ENCODE data around the gene KCNH8.
"Not testable (repeated sequence)": the region's sequence is repeated elsewhere in the genome, so short reads cannot be mapped to it uniquely, and the experiment has no call there.

The KCNH8 gene
- total RNA-seq, result 0 to 0.29 (median 0.06) reads per million in 9 experiments

GRCh38 chr3:19147905-19148767 lies at the start of gene KCNH8:
Gene KCNH8, plus strand, starts transcription at chr3:19148510. Its CDS starts 210 bp downstream, at chr3:19148720.
- peak within 1 kb of the TSS; percentile 85 to 86 for H3K27ac Mint-ChIP-seq
- peaks cover 15 to 17% of the 10 kb centered on the region in 2 donors for H3K4me1 Mint-ChIP-seq (ENCODE audit: low read depth in 2 of 2)
- H3K9me3 Mint-ChIP-seq, result peaks cover 0 to 3% of the 10 kb centered on the region in 2 donors
- ATAC-seq (replicated peaks), result no peak
- peak in 1 of 3 experiments; percentile 1 for DNase-seq
- peak within 1 kb of the TSS; percentile 84 to 92 for H3K4me3 Mint-ChIP-seq
- H3K27me3 Mint-ChIP-seq, result peaks cover 9 to 14% of the 10 kb centered on the region in 2 donors
- H3K36me3 Mint-ChIP-seq (ENCODE audit: insufficient read depth), result no peaks in the 10 kb centered on the region

- not testable (repeated sequence) for H3K9me3 Mint-ChIP-seq; H3K4me1 Mint-ChIP-seq (ENCODE audit: low read depth in 2 of 2); H3K27me3 Mint-ChIP-seq; ATAC-seq (replicated peaks); H3K36me3 Mint-ChIP-seq (ENCODE audit: insufficient read depth); DNase-seq
- H3K27ac Mint-ChIP-seq, result peak overlapping the region; percentile 72 to 78
- H3K4me3 Mint-ChIP-seq, result peak overlapping the region; percentile 69 to 74
These were observed 45.5 kb upstream of the KCNH8 start for GRCh38 chr3:19102654-19103290.

GRCh38 chr3:19103510-19103909 lies 44.8 kb upstream of the KCNH8 start:
- Mint-ChIP-seq H3K9me3 (no peaks in the 10 kb centered on the region), H3K4me1 (ENCODE audit: low read depth in 2 of 2) (peaks cover 0 to 2% of the 10 kb centered on the region in 2 donors), H3K27me3 (no peaks in the 10 kb centered on the region), H3K36me3 (ENCODE audit: insufficient read depth) (peaks cover 3% of the 10 kb centered on the region), H3K27ac (peak overlapping the region; percentile 72 to 78), H3K4me3 (peak overlapping the region; percentile 69 to 74)
- no peak for DNase-seq
- ATAC-seq (replicated peaks), result no peak

GRCh38 chr3:19104459-19104858 lies 43.9 kb upstream of the KCNH8 start:
- Mint-ChIP-seq H3K27me3 (no peaks in the 10 kb centered on the region), H3K36me3 (ENCODE audit: insufficient read depth) (peaks cover 3% of the 10 kb centered on the region), H3K4me3 (no peak overlapping the region), H3K9me3 (peaks cover 0 to 2% of the 10 kb centered on the region in 2 donors), H3K4me1 (ENCODE audit: low read depth in 2 of 2) (peaks cover 0 to 2% of the 10 kb centered on the region in 2 donors), H3K27ac (no peak overlapping the region)
- DNase-seq (no peak), ATAC-seq (replicated peaks) (no peak)

GRCh38 chr3:19105826-19106225 lies 42.5 kb upstream of the KCNH8 start:
- peaks cover 3% of the 10 kb centered on the region for H3K36me3 Mint-ChIP-seq (ENCODE audit: insufficient read depth)

GRCh38 chr3:19106307-19106706 lies 42.0 kb upstream of the KCNH8 start:
- Mint-ChIP-seq H3K9me3 (peaks cover 0 to 2% of the 10 kb centered on the region in 2 donors), H3K36me3 (ENCODE audit: insufficient read depth) (peaks cover 3% of the 10 kb centered on the region), H3K4me1 (ENCODE audit: low read depth in 2 of 2) (peaks cover 0 to 2% of the 10 kb centered on the region in 2 donors), H3K27me3 (no peaks in the 10 kb centered on the region), H3K4me3 (no peak overlapping the region), H3K27ac (no peak overlapping the region)
- ATAC-seq (replicated peaks) (no peak), DNase-seq (no peak)

More at GRCh38 chr3:19105826-19106225, 42.5 kb upstream of the KCNH8 start:
- no peak overlapping the region for H3K4me3 Mint-ChIP-seq
- ATAC-seq (replicated peaks) (no peak), DNase-seq (no peak)
- H3K27me3 Mint-ChIP-seq, result no peaks in the 10 kb centered on the region
- peaks cover 0 to 2% of the 10 kb centered on the region in 2 donors for H3K4me1 Mint-ChIP-seq (ENCODE audit: low read depth in 2 of 2)
- peaks cover 0 to 2% of the 10 kb centered on the region in 2 donors for H3K9me3 Mint-ChIP-seq
- no peak overlapping the region for H3K27ac Mint-ChIP-seq

GRCh38 chr3:19107719-19108118 lies 40.6 kb upstream of the KCNH8 start:
- ATAC-seq (replicated peaks) (no peak), DNase-seq (no peak)
- no peaks in the 10 kb centered on the region for H3K27me3 Mint-ChIP-seq
- H3K27ac Mint-ChIP-seq, result no peak overlapping the region
- H3K36me3 Mint-ChIP-seq (ENCODE audit: insufficient read depth), result peaks cover 3% of the 10 kb centered on the region
- H3K4me1 Mint-ChIP-seq (ENCODE audit: low read depth in 2 of 2), result no peaks in the 10 kb centered on the region
- H3K4me3 Mint-ChIP-seq, result no peak overlapping the region
- H3K9me3 Mint-ChIP-seq, result peaks cover 0 to 2% of the 10 kb centered on the region in 2 donors

GRCh38 chr3:19110335-19110895 lies 37.9 kb upstream of the KCNH8 start:
- DNase-seq (no peak), ATAC-seq (replicated peaks) (no peak)
- Mint-ChIP-seq H3K4me3 (no peak overlapping the region), H3K36me3 (ENCODE audit: insufficient read depth) (no peaks in the 10 kb centered on the region), H3K4me1 (ENCODE audit: low read depth in 2 of 2) (no peaks in the 10 kb centered on the region), H3K9me3 (peaks cover 0 to 2% of the 10 kb centered on the region in 2 donors), H3K27ac (no peak overlapping the region), H3K27me3 (no peaks in the 10 kb centered on the region)

- H3K27me3 Mint-ChIP-seq, result peaks cover 7 to 10% of the 10 kb centered on the region in 2 donors
- DNase-seq (no peak), ATAC-seq (replicated peaks) (no peak)
- H3K9me3 Mint-ChIP-seq, result peaks cover 0 to 2% of the 10 kb centered on the region in 2 donors
- no peak overlapping the region for H3K4me3 Mint-ChIP-seq
- no peaks in the 10 kb centered on the region for H3K4me1 Mint-ChIP-seq (ENCODE audit: low read depth in 2 of 2)
- H3K36me3 Mint-ChIP-seq (ENCODE audit: insufficient read depth), result no peaks in the 10 kb centered on the region
- H3K27ac Mint-ChIP-seq, result no peak overlapping the region
These were observed 33.8 kb upstream of the KCNH8 start for GRCh38 chr3:19114461-19114860.

GRCh38 chr3:19116239-19116638 lies 32.1 kb upstream of the KCNH8 start:
- DNase-seq (no peak), ATAC-seq (replicated peaks) (no peak)
- peaks cover 7 to 10% of the 10 kb centered on the region in 2 donors for H3K27me3 Mint-ChIP-seq
- no peak overlapping the region for H3K4me3 Mint-ChIP-seq
- H3K27ac Mint-ChIP-seq, result no peak overlapping the region
- H3K4me1 Mint-ChIP-seq (ENCODE audit: low read depth in 2 of 2), result no peaks in the 10 kb centered on the region
- H3K9me3 Mint-ChIP-seq, result peaks cover 0 to 4% of the 10 kb centered on the region in 2 donors
- no peaks in the 10 kb centered on the region for H3K36me3 Mint-ChIP-seq (ENCODE audit: insufficient read depth)

- no peaks in the 10 kb centered on the region for H3K4me1 Mint-ChIP-seq (ENCODE audit: low read depth in 2 of 2)
- H3K36me3 Mint-ChIP-seq (ENCODE audit: insufficient read depth), result no peaks in the 10 kb centered on the region
- ATAC-seq (replicated peaks), result no peak
- H3K27me3 Mint-ChIP-seq, result no peaks in the 10 kb centered on the region
- no peak overlapping the region for H3K4me3 Mint-ChIP-seq
- DNase-seq, result no peak
- peaks cover 0 to 2% of the 10 kb centered on the region in 2 donors for H3K9me3 Mint-ChIP-seq
- H3K27ac Mint-ChIP-seq, result no peak overlapping the region
These were observed 23.6 kb upstream of the KCNH8 start for GRCh38 chr3:19124752-19125151.

- no peaks in the 10 kb centered on the region for H3K4me1 Mint-ChIP-seq (ENCODE audit: low read depth in 2 of 2)
- DNase-seq (no peak), ATAC-seq (replicated peaks) (no peak)
- H3K27me3 Mint-ChIP-seq, result peaks cover 0 to 6% of the 10 kb centered on the region in 2 donors
- H3K9me3 Mint-ChIP-seq, result no peaks in the 10 kb centered on the region
- H3K36me3 Mint-ChIP-seq (ENCODE audit: insufficient read depth), result peaks cover 3% of the 10 kb centered on the region
- no peak overlapping the region for H3K4me3 Mint-ChIP-seq
- H3K27ac Mint-ChIP-seq, result no peak overlapping the region
These were observed 8.4 kb upstream of the KCNH8 start for GRCh38 chr3:19139863-19140262.
